ENCODE measurements around the gene AGXT2.

Gene AGXT2

GRCh38 chr5:35009657-35010056 lies 38.1 kb downstream of the AGXT2 start:
- Histone ChIP-seq H3K9me3 (ENCODE audit: insufficient read depth, low read length, severe bottlenecking) (no peaks in the 10 kb centered on the region), H3K36me3 (ENCODE audit: insufficient read depth, low read length) (no peaks in the 10 kb centered on the region), H3K4me3 (ENCODE audit: low read depth in 1 of 2, low read length in 2 of 2) (no peak overlapping the region), H3K4me1 (ENCODE audit: insufficient read depth, low read length) (no peaks in the 10 kb centered on the region), H3K4me2 (ENCODE audit: insufficient read depth, low read length) (no peak overlapping the region), H3K27ac (ENCODE audit: low read length) (no peak overlapping the region), H3K9ac (ENCODE audit: low read depth, low read length) (no peak overlapping the region), H3K27me3 (ENCODE audit: insufficient read depth, low read length, poor library complexity) (peaks cover 3% of the 10 kb centered on the region), H4K20me1 (ENCODE audit: insufficient read depth, low read length) (no peaks in the 10 kb centered on the region), H2AFZ (ENCODE audit: low read depth, low read length) (no peak overlapping the region), H3K79me2 (ENCODE audit: insufficient read depth, low read length) (no peaks in the 10 kb centered on the region)
- no peak for TF ChIP-seq CTCF (IDR thresholded peaks at IDR 0.05; ENCODE audit: borderline replicate concordance, extremely low read depth, low read length, poor library complexity, severe bottlenecking)
- TF ChIP-seq EZH2 (IDR thresholded peaks at IDR 0.05; ENCODE audit: borderline replicate concordance, low read depth, low read length, severe bottlenecking), result no peak
- ATAC-seq (ENCODE audit: insufficient read depth, low read depth) (no peak), DNase-seq (no peak)

GRCh38 chr5:35009019-35009418 lies 38.7 kb downstream of the AGXT2 start:
- no peak overlapping the region for H2AFZ ChIP-seq (ENCODE audit: low read depth, low read length)
- no peaks in the 10 kb centered on the region for H4K20me1 ChIP-seq (ENCODE audit: insufficient read depth, low read length)
- ATAC-seq (ENCODE audit: insufficient read depth, low read depth) (no peak), DNase-seq (no peak)
- peaks cover 10% of the 10 kb centered on the region for H3K27me3 ChIP-seq (ENCODE audit: insufficient read depth, low read length, poor library complexity)
- H3K79me2 ChIP-seq (ENCODE audit: insufficient read depth, low read length), result no peaks in the 10 kb centered on the region
- no peak for TF ChIP-seq EZH2 (IDR thresholded peaks at IDR 0.05; ENCODE audit: borderline replicate concordance, low read depth, low read length, severe bottlenecking)
- no peaks in the 10 kb centered on the region for H3K4me1 ChIP-seq (ENCODE audit: insufficient read depth, low read length)
- H3K9me3 ChIP-seq (ENCODE audit: insufficient read depth, low read length, severe bottlenecking), result no peaks in the 10 kb centered on the region
- no peak overlapping the region for H3K27ac ChIP-seq (ENCODE audit: low read length)
- H3K4me3 ChIP-seq (ENCODE audit: low read depth in 1 of 2, low read length in 2 of 2), result no peak overlapping the region
- H3K9ac ChIP-seq (ENCODE audit: low read depth, low read length), result no peak overlapping the region
- H3K36me3 ChIP-seq (ENCODE audit: insufficient read depth, low read length), result no peaks in the 10 kb centered on the region
- no peak overlapping the region for H3K4me2 ChIP-seq (ENCODE audit: insufficient read depth, low read length)

- peaks cover 10% of the 10 kb centered on the region for H3K27me3 ChIP-seq (ENCODE audit: insufficient read depth, low read length, poor library complexity)
- ATAC-seq (ENCODE audit: insufficient read depth, low read depth) (no peak), DNase-seq (no peak)
- H4K20me1 ChIP-seq (ENCODE audit: insufficient read depth, low read length), result no peaks in the 10 kb centered on the region
- no peaks in the 10 kb centered on the region for H3K4me1 ChIP-seq (ENCODE audit: insufficient read depth, low read length)
- H3K9ac ChIP-seq (ENCODE audit: low read depth, low read length), result no peak overlapping the region
- no peaks in the 10 kb centered on the region for H3K36me3 ChIP-seq (ENCODE audit: insufficient read depth, low read length)
- H3K4me2 ChIP-seq (ENCODE audit: insufficient read depth, low read length), result no peak overlapping the region
- H3K9me3 ChIP-seq (ENCODE audit: insufficient read depth, low read length, severe bottlenecking), result no peaks in the 10 kb centered on the region
- no peak overlapping the region for H3K4me3 ChIP-seq (ENCODE audit: low read depth in 1 of 2, low read length in 2 of 2)
- no peak for TF ChIP-seq EZH2 (IDR thresholded peaks at IDR 0.05; ENCODE audit: borderline replicate concordance, low read depth, low read length, severe bottlenecking)
- no peak for TF ChIP-seq CTCF (IDR thresholded peaks at IDR 0.05; ENCODE audit: borderline replicate concordance, extremely low read depth, low read length, poor library complexity, severe bottlenecking)
- H3K27ac ChIP-seq (ENCODE audit: low read length), result no peak overlapping the region
- H2AFZ ChIP-seq (ENCODE audit: low read depth, low read length), result no peak overlapping the region
- H3K79me2 ChIP-seq (ENCODE audit: insufficient read depth, low read length), result no peaks in the 10 kb centered on the region
These were observed 43.0 kb downstream of the AGXT2 start for GRCh38 chr5:35004771-35005170.

- Histone ChIP-seq H3K9ac (ENCODE audit: low read depth, low read length) (no peak overlapping the region), H3K36me3 (ENCODE audit: insufficient read depth, low read length) (no peaks in the 10 kb centered on the region), H3K27me3 (ENCODE audit: insufficient read depth, low read length, poor library complexity) (peaks cover 10% of the 10 kb centered on the region), H3K9me3 (ENCODE audit: insufficient read depth, low read length, severe bottlenecking) (no peaks in the 10 kb centered on the region), H4K20me1 (ENCODE audit: insufficient read depth, low read length) (no peaks in the 10 kb centered on the region), H3K4me2 (ENCODE audit: insufficient read depth, low read length) (no peak overlapping the region), H3K79me2 (ENCODE audit: insufficient read depth, low read length) (no peaks in the 10 kb centered on the region), H3K4me1 (ENCODE audit: insufficient read depth, low read length) (no peaks in the 10 kb centered on the region), H3K4me3 (ENCODE audit: low read depth in 1 of 2, low read length in 2 of 2) (no peak overlapping the region), H3K27ac (ENCODE audit: low read length) (no peak overlapping the region), H2AFZ (ENCODE audit: low read depth, low read length) (no peak overlapping the region)
- ATAC-seq (ENCODE audit: insufficient read depth, low read depth) (no peak), DNase-seq (no peak)
- TF ChIP-seq CTCF (IDR thresholded peaks at IDR 0.05; ENCODE audit: borderline replicate concordance, extremely low read depth, low read length, poor library complexity, severe bottlenecking) (no peak), EZH2 (IDR thresholded peaks at IDR 0.05; ENCODE audit: borderline replicate concordance, low read depth, low read length, severe bottlenecking) (no peak)
These were observed 43.5 kb downstream of the AGXT2 start for GRCh38 chr5:35004200-35004599.

Measured in DND-41 (cell line).